PFSK-1 (cell line): Measurements from ENCODE around the gene FUT8.

Experiments used
- SIN3A ChIP-seq: IDR thresholded peaks from 2 replicates; pipeline ENCODE4 v1.6.1; 2012; ENCODE audit warnings: mild to moderate bottlenecking, low read length, moderate library complexity, borderline replicate concordance; ENCODE audit not compliant: insufficient read depth
- TAF1 ChIP-seq: IDR thresholded peaks from 2 replicates; pipeline ENCODE4 v1.6.1; 2012; ENCODE audit warnings: low read length, control low read depth, borderline replicate concordance; ENCODE audit not compliant: insufficient read depth
- TF ChIP-seq, protein P1 (sequence below), 2 experiments: IDR thresholded peaks; 2 replicates each; pipeline versions ENCODE4 v1.6.1 to v1.8.0; 2011 to 2012; ENCODE audit warnings: low read depth in 2 of 2, low read length in 2 of 2, control low read depth in 1 of 2, inconsistent platforms in 1 of 2, mild to moderate bottlenecking in 1 of 2, moderate library complexity in 1 of 2; ENCODE audit not compliant: insufficient read depth in 1 of 2

DNA sequence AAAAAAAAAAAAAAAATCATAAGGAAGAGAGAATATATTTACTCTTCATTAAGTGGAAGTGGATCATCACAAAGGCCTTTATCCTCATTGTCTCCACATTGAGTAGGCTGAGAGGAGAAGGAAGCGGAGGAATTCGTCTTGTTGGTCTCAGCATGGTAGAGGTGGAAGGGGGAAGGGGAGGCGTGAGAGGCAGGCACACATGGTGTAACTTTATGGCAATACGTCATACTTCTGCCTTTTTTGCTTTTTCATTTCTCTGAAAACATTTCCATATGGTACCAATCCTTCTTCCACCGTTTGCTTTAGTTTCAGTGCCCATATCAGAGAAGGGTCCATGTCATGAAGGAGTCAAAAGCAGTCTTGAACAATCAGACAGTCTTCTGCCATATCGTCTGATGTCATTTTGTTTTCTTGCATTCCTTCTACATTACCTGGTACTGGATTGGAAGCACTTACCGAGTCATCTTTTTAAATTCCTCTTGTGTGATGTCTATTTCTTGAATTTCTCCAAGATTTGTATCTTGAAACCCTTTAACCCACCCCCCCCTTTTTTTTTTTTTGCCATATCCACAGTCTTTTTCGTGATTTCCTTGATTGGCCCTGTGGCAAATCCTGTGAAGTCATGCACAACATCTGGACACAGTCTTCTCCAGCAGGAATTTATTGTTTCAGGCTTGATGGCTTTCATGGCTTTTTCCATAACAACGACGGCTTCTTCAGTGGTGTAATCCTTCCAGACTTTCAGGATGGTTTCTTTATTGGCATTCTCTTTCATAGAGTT lies 8.9 kb downstream of the FUT8 start:
- TF ChIP-seq, protein P1, sequence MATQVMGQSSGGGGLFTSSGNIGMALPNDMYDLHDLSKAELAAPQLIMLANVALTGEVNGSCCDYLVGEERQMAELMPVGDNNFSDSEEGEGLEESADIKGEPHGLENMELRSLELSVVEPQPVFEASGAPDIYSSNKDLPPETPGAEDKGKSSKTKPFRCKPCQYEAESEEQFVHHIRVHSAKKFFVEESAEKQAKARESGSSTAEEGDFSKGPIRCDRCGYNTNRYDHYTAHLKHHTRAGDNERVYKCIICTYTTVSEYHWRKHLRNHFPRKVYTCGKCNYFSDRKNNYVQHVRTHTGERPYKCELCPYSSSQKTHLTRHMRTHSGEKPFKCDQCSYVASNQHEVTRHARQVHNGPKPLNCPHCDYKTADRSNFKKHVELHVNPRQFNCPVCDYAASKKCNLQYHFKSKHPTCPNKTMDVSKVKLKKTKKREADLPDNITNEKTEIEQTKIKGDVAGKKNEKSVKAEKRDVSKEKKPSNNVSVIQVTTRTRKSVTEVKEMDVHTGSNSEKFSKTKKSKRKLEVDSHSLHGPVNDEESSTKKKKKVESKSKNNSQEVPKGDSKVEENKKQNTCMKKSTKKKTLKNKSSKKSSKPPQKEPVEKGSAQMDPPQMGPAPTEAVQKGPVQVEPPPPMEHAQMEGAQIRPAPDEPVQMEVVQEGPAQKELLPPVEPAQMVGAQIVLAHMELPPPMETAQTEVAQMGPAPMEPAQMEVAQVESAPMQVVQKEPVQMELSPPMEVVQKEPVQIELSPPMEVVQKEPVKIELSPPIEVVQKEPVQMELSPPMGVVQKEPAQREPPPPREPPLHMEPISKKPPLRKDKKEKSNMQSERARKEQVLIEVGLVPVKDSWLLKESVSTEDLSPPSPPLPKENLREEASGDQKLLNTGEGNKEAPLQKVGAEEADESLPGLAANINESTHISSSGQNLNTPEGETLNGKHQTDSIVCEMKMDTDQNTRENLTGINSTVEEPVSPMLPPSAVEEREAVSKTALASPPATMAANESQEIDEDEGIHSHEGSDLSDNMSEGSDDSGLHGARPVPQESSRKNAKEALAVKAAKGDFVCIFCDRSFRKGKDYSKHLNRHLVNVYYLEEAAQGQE (IDR thresholded peaks at IDR 0.05; ENCODE audit: insufficient read depth in 1 of 2, low read depth in 2 of 2, low read length in 2 of 2): no peak
- TF ChIP-seq TAF1 (no peak), SIN3A (no peak)
